Duodenal mucosa (tissue), 2 donors: ENCODE data around the gene EPHA5.
"Not testable (repeated sequence)": the region's sequence is repeated elsewhere in the genome, so short reads cannot be mapped to it uniquely, and the experiment has no call there.

Experiments
- H3K27ac ChIP-seq: one replicate; pipeline ENCODE4 v1.7.0; 2013; ENCODE audit warnings: low read depth, low read length
- H3K27me3 ChIP-seq, 2 donors: one replicate each; pipeline ENCODE4 v1.7.0; 2013; ENCODE audit warnings: low read length in 2 of 2, control low read depth in 1 of 2; ENCODE audit not compliant: insufficient read depth in 2 of 2, control insufficient read depth in 1 of 2
- H3K36me3 ChIP-seq, 2 donors: one replicate each; pipeline ENCODE4 v1.7.0; 2013; ENCODE audit warnings: low read length in 2 of 2, control low read depth in 1 of 2; ENCODE audit not compliant: insufficient read depth in 2 of 2, control insufficient read depth in 1 of 2
- H3K4me1 ChIP-seq, 2 donors: one replicate each; pipeline ENCODE4 v1.7.0; 2013; ENCODE audit warnings: low read length in 2 of 2, control low read depth in 1 of 2; ENCODE audit not compliant: insufficient read depth in 2 of 2, control insufficient read depth in 1 of 2
- H3K4me3 ChIP-seq, 2 donors: one replicate each; pipeline ENCODE4 v1.7.0; 2013; ENCODE audit warnings: low read length in 2 of 2, low read depth in 1 of 2
- H3K9ac ChIP-seq, 2 donors: one replicate each; pipeline ENCODE4 v1.7.0; 2013; ENCODE audit warnings: low read length in 2 of 2, low read depth in 1 of 2
- H3K9me3 ChIP-seq, 2 donors: one replicate each; pipeline ENCODE4 v1.7.0; 2013; ENCODE audit warnings: low read length in 2 of 2, control low read depth in 1 of 2; ENCODE audit not compliant: control insufficient read depth in 1 of 2

EPHA5 gene

GRCh38 chr4:65308626-65309025, 361.7 kb downstream of the EPHA5 start:
- peaks cover 3 to 11% of the 10 kb centered on the region in 2 donors for H3K9me3 ChIP-seq
- H3K4me3 ChIP-seq, H3K4me1 ChIP-seq, H3K36me3 ChIP-seq, H3K27ac ChIP-seq, H3K9ac ChIP-seq, H3K27me3 ChIP-seq: not testable (repeated sequence)

- H3K27me3 ChIP-seq: no peaks in the 10 kb centered on the region
- H3K4me3 ChIP-seq: no peak overlapping the region
- peaks cover 3 to 12% of the 10 kb centered on the region in 2 donors for H3K9me3 ChIP-seq
- H3K27ac ChIP-seq: no peak overlapping the region
- H3K9ac ChIP-seq: no peak overlapping the region
- no peaks in the 10 kb centered on the region for H3K36me3 ChIP-seq
- no peaks in the 10 kb centered on the region for H3K4me1 ChIP-seq
These were observed 368.1 kb downstream of the EPHA5 start for GRCh38 chr4:65302145-65302544.

GRCh38 chr4:65296246-65296645, 374.0 kb downstream of the EPHA5 start:
- Histone ChIP-seq H3K36me3 (no peaks in the 10 kb centered on the region), H3K9me3 (peaks cover 4% of the 10 kb centered on the region in 2 donors), H3K27ac (no peak overlapping the region), H3K27me3 (no peaks in the 10 kb centered on the region), H3K4me3 (no peak overlapping the region), H3K9ac (no peak overlapping the region), H3K4me1 (no peaks in the 10 kb centered on the region)

- H3K4me1 ChIP-seq: no peaks in the 10 kb centered on the region
- H3K4me3 ChIP-seq: no peak overlapping the region
- no peak overlapping the region for H3K9ac ChIP-seq
These were observed 383.2 kb downstream of the EPHA5 start for GRCh38 chr4:65287071-65287470.

More at GRCh38 chr4:65287071-65287470, 383.2 kb downstream of the EPHA5 start:
- Histone ChIP-seq H3K36me3 (no peaks in the 10 kb centered on the region), H3K27ac (no peak overlapping the region), H3K27me3 (no peaks in the 10 kb centered on the region), H3K9me3 (peaks cover 7 to 9% of the 10 kb centered on the region in 2 donors)
